Nephron progenitor cell (in vitro differentiated cells): ENCODE measurements around the gene KCNMA1.
A peak's percentile ranks its signal among the peaks of the same experiment; 100 is the strongest.

ENCODE experiments used
- DNase-seq: peaks from one replicate; pipeline ENCODE4 v3.0.0; 2021
- H3K27ac Mint-ChIP-seq: 2 replicates; pipeline ENCODE4 v1.8.0; 2021; ENCODE audit warnings: mild to moderate bottlenecking, moderate library complexity, mixed read lengths
- H3K27me3 Mint-ChIP-seq: 2 replicates; pipeline ENCODE4 v1.8.0; 2021; ENCODE audit warnings: mild to moderate bottlenecking, low read depth, mixed read lengths; ENCODE audit not compliant: poor library complexity
- H3K36me3 Mint-ChIP-seq: 2 replicates; pipeline ENCODE4 v1.8.0; 2021; ENCODE audit warnings: low read depth, mixed read lengths
- H3K4me1 Mint-ChIP-seq: 2 replicates; pipeline ENCODE4 v1.8.0; 2021; ENCODE audit warnings: mixed read lengths
- H3K4me3 Mint-ChIP-seq: 2 replicates; pipeline ENCODE4 v1.8.0; 2021; ENCODE audit warnings: mild to moderate bottlenecking, moderate library complexity, mixed read lengths
- H3K9me3 Mint-ChIP-seq: 2 replicates; pipeline ENCODE4 v1.8.0; 2021; ENCODE audit warnings: mild to moderate bottlenecking, moderate library complexity, mixed read lengths
- CTCF ChIP-seq: fragments of 200-600 bp; sonication (generic); IDR thresholded peaks from 2 replicates; pipeline ENCODE4 v1.5.0; 2021; ENCODE audit warnings: antibody characterized with exemption

KCNMA1 gene

GRCh38 chr10:77248104-77248790 lies 389.4 kb downstream of the KCNMA1 start:
- Mint-ChIP-seq H3K4me1 (peaks cover 52% of the 10 kb centered on the region), H3K27ac (no peak overlapping the region), H3K4me3 (no peak overlapping the region), H3K36me3 (no peaks in the 10 kb centered on the region), H3K27me3 (peaks cover 29% of the 10 kb centered on the region), H3K9me3 (no peaks in the 10 kb centered on the region)
- peak; percentile 8 for DNase-seq
- no peak for TF ChIP-seq CTCF

- Mint-ChIP-seq H3K27me3 (peaks cover 29% of the 10 kb centered on the region), H3K9me3 (no peaks in the 10 kb centered on the region), H3K4me3 (no peak overlapping the region), H3K4me1 (peaks cover 52% of the 10 kb centered on the region), H3K27ac (no peak overlapping the region), H3K36me3 (no peaks in the 10 kb centered on the region)
- no peak for DNase-seq
- no peak for TF ChIP-seq CTCF
Measured at GRCh38 chr10:77247031-77247990, 390.3 kb downstream of the KCNMA1 start.

GRCh38 chr10:77245953-77246352 lies 391.7 kb downstream of the KCNMA1 start:
- H3K36me3 Mint-ChIP-seq, result no peaks in the 10 kb centered on the region
- DNase-seq, result no peak
- no peaks in the 10 kb centered on the region for H3K9me3 Mint-ChIP-seq
- no peak for TF ChIP-seq CTCF
- peaks cover 25% of the 10 kb centered on the region for H3K27me3 Mint-ChIP-seq
- no peak overlapping the region for H3K27ac Mint-ChIP-seq
- H3K4me1 Mint-ChIP-seq, result peaks cover 58% of the 10 kb centered on the region
- no peak overlapping the region for H3K4me3 Mint-ChIP-seq

GRCh38 chr10:77244746-77245145 lies 392.9 kb downstream of the KCNMA1 start:
- no peak for TF ChIP-seq CTCF
- H3K4me3 Mint-ChIP-seq, result no peak overlapping the region
- no peaks in the 10 kb centered on the region for H3K36me3 Mint-ChIP-seq
- no peaks in the 10 kb centered on the region for H3K9me3 Mint-ChIP-seq
- no peak overlapping the region for H3K27ac Mint-ChIP-seq
- H3K27me3 Mint-ChIP-seq, result peaks cover 15% of the 10 kb centered on the region
- H3K4me1 Mint-ChIP-seq, result peaks cover 58% of the 10 kb centered on the region
- peak; percentile 33 for DNase-seq

- peaks cover 58% of the 10 kb centered on the region for H3K4me1 Mint-ChIP-seq
Measured at GRCh38 chr10:77244286-77244685, 393.3 kb downstream of the KCNMA1 start.

More at GRCh38 chr10:77244286-77244685, 393.3 kb downstream of the KCNMA1 start:
- Mint-ChIP-seq H3K36me3 (no peaks in the 10 kb centered on the region), H3K4me3 (no peak overlapping the region), H3K27ac (no peak overlapping the region), H3K9me3 (no peaks in the 10 kb centered on the region), H3K27me3 (peaks cover 11% of the 10 kb centered on the region)
- no peak for DNase-seq
- no peak for TF ChIP-seq CTCF
